Endothelial cell of hepatic sinusoid (primary cell): ENCODE data around the gene IL4I1.

ENCODE experiments used
- in situ Hi-C: cut with HindIII; loops from 2 replicates; pipeline ENCODE4 v1.10.0; 2017; ENCODE audit warnings: low sequenced_read_pairs

Gene IL4I1

GRCh38 chr19:49895566-49896297, 955 bp downstream of the IL4I1 start:
- in situ Hi-C loops = no loop called here

- in situ Hi-C loops = loop anchor here (5.0 kb wide), 1 partner anchor 43 kb away; the partner anchor contains the start of gene PTOV1
These were observed 1.7 kb downstream of the IL4I1 start for GRCh38 chr19:49894879-49895565.

GRCh38 chr19:49894011-49894664, 2.5 kb downstream of the IL4I1 start:
- in situ Hi-C loops = loop anchor here (5.0 kb wide), 1 partner anchor 42 kb away; the partner anchor contains the start of gene PTOV1

DNA sequence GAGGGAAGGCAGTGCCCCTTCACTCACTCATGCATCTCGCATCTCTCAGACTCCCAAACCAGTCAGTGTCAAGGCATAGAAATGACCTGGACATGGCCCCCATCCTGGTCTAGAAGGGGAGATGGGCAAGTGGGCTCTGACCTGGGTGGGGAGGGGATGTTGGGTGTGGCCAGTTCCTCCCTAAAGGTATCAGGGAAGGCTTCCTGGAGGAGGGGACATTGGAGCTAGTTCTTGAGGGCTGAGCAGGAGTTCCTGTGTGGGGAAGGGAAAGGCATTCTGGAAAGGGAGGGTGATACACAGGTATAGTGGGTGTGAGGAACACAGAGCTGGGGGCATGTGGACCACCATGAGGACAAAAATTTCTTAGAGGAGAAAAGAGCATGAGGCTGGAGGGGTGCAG, 4.0 kb downstream of the IL4I1 start:
- in situ Hi-C loops = loop anchor here (5.0 kb wide), 1 partner anchor 40 kb away; the partner anchor contains the start of gene PTOV1

- in situ Hi-C loops = loop anchor here (5.0 kb wide), 1 partner anchor 39 kb away; the partner anchor contains the start of gene PTOV1
These were observed 5.3 kb downstream of the IL4I1 start for GRCh38 chr19:49891393-49891792.

DNA sequence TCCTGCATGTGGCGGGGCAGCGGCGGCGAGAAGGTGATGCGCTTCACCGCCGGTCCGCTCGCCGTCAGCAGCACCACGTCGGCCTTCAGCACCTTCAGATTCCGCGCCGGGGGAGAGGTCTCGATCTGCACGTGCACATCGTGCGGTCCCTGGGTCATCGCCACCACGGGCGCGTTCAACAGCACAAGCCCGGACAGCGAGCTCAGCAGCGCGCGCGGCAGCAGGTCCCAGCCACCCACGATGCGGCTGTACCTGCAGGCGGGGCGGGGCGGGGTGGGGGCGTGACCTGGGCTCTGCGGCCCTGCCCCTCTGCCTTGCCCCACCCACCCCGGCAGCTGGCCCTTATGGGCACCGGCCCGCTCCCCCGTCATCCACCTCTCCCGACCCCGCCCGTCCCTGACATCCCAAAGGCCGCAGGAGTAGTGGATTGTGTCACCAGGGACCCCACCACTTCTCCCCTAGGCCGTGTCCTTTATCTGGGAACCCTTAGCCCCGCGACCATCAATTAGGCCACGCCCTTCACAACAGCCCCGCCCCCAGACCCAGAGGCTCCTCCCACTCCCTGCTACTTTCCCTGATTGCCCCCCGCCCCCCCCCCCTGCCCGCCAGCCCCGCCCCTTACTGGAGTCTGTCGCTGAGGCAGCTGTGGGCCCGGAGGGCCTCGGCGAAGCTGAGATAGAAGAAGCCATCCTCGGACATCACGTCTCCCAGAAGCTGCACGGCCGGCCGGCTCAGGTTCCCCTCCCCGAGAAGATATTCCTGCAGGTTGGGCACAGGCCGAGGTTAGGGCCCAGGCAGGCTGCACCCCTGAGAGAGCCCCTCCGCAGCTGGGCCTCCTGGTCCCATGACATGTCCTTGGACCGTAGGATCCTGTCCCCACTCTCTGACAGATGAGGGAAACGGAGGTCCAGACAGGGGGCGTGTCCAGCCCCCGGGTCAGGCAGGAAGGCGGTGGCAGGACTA, 6.1 kb downstream of the IL4I1 start:
- in situ Hi-C loops = loop anchor here (5.0 kb wide), 1 partner anchor 38 kb away; the partner anchor contains the start of gene PTOV1

GRCh38 chr19:49889687-49890348, 6.9 kb downstream of the IL4I1 start:
- in situ Hi-C loops = loop anchor here (5.0 kb wide), 1 partner anchor 38 kb away; the partner anchor contains the start of gene PTOV1

DNA sequence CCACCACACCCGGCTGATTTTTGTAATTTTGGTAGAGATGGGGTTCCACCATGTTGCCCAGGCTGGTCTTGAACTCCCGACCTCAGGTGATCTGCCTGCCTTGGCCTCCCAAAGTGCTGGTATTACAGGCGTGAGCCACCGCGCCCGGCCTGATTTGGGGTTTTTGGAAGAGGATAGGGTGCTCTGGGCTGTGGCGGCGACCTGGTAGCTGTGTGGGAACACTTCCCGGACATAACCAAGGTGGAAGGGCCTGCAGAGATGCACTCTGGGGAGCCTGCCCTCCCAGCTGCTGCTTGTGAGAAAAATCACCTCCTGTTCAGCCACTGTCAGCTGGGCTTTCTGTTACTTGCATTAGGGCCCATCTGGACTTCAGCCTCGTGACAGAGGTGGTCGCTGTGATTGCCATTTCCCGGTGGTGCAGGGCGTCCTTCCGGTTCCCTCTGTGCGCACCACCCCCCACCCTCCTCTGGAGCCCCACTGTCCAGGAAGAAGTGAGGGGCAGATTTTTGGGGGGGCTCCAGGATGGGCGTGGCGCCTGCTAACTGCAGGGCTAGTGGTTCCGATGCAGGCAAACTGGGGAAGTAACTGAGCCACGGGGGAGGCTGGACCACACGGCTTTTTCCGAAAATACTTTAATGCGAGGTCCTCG, 7.5 kb downstream of the IL4I1 start:
- in situ Hi-C loops = no loop called here

DNA sequence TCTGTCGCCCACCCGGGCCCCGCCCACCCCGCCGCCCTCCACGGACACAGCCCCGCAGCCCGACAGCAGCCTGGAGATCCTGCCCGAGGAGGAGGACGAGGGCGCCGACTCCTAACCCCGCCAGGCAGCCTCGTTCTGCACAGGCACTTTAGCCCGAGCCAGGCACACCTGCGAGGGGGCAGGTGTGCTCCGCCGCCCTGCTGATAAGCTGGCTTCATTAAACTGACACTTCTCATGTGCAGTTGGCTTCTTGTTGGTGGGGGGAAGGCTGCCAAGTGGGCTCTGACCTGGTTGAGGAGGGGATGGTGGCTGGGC, 8.2 kb downstream of the IL4I1 start:
- in situ Hi-C loops = no loop called here

DNA sequence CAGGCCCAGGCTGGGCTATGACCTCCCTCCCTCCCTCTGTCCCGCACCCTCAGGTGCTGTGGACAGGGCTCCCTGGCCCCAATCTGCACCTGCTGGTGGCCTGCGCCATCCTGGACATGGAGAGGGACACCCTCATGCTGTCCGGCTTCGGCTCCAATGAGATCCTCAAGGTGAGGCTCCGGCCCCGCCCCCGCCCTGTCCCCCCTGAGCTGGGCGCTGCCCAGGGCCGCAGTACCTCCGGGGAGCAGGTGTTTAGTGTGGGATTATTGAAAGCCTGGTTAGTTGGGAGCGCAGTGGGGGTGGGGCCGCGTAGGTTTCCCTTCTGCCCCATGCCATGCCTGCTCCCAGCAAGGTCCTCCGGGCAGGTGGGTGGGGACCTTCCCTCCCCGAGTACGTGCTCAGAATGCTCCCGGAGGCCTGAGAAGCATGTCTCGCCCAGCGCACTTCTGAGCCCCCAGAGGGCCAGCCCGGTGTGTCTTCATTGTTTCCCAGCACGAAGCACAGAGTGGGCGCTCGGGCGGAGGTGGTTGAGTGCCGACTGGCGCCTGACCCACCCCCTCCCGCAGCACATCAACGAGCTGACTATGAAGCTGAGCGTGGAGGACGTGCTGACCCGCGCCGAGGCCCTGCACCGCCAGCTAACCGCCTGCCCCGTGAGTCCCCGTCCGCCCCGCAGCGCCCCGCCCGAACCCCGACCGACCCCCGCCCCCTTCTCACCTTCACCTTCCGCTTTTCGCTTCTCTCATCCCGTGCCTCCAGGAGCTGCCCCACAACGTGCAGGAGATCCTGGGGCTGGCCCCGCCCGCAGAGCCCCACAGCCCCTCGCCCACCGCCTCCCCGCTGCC, 8.8 kb downstream of the IL4I1 start:
- in situ Hi-C loops = no loop called here

GRCh38 chr19:49887037-49887664, 9.5 kb downstream of the IL4I1 start:
- in situ Hi-C loops = no loop called here

GRCh38 chr19:49884760-49885159, 11.9 kb downstream of the IL4I1 start:
- in situ Hi-C loops = no loop called here

GRCh38 chr19:49884109-49884508, 12.6 kb downstream of the IL4I1 start:
- in situ Hi-C loops = no loop called here

DNA sequence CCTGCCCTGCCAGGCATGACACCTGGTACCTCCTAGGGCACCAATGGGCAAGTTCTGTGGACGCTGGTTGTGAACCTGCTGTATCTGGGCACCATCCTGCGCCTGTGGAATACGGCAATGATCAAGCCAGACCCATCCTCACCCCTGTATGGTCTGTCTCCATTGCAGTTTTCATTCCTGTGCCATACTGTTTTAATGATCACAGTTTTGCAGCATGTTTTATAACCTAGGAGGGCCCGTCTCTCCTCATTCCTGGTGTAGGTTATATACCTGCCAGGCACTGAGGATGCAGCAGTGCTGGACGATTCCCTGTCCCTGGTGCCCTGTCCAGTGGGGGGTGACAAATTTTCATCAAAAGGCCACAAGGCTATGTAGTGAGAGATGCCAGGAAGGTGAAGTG, 13.6 kb downstream of the IL4I1 start:
- in situ Hi-C loops = no loop called here

- in situ Hi-C loops = no loop called here
These were observed 14.0 kb downstream of the IL4I1 start for GRCh38 chr19:49882643-49883042.

DNA sequence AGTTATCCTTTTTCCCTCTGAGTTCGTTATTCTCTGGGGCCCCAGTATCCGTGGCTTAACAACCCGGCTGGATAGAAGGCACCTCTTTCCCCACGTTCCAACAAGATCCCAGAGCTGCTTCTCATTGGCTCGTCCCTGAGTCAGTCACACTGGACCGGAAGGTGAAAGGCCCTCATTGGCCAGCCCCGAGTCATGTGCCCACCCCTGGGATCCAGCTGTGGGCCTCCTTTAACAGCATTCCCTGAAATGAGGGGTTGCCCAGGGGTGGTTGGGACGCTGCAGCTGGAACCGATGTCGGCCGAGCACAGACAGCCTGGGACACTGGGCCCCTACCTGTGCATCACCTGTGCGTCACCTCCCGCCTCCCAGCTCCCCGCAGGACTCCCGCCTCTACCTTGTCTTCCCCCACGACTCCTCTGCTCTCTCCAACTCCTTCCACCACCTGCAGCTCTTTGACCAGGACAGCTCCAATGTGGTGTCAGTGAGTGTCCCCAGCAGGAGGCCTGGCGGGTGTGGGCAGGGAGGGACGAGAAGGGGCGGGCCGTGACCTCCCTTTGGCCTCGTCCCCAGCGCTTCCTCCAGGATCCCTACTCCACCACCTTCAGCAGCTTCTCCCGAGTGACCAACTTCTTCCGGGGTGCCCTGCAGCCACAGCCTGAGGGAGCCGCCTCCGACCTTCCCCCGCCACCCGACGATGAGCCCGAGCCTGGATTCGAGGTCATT, 14.9 kb downstream of the IL4I1 start:
- in situ Hi-C loops = no loop called here

- in situ Hi-C loops = no loop called here
These were observed 15.5 kb downstream of the IL4I1 start for GRCh38 chr19:49881186-49881585.
